A673 (cell line): ENCODE results near the gene CARMIL1. TPM values are rescaled to one million over a fixed set of nuclear protein-coding genes. Genes with fewer than 3 reads are reported as not detected.

Source experiments
- BruUV-seq: library from RNA; stranded (reverse); fragments of 400-500 nt; replicated peaks from 2 replicates; lab custom pipeline; 2021; lab: Mats Ljungman, UMichigan
- CTCF ChIA-PET: fragments of 300-600 bp; sonication (Branson Sonifier 250); formaldehyde crosslinking; loops from one replicate; lab custom pipeline; 2022; ENCODE audit warnings: antibody characterized with exemption; lab: Charles Lee
- POLR2A ChIA-PET: fragments of 300-600 bp; sonication (Branson Sonifier 250); formaldehyde crosslinking; loops from one replicate; lab custom pipeline; 2022; ENCODE audit warnings: antibody characterized with exemption; ENCODE audit not compliant: low non-redundant PET; lab: Charles Lee
- DNase-seq: peaks from one replicate; pipeline ENCODE4 v3.0.0-alpha.2; 2015; ENCODE audit warnings: low spot score
- H3K27ac ChIP-seq: fragments of 200-600 bp; sonication (generic); 2 replicates; pipeline ENCODE4 v1.5.1; 2016; ENCODE audit warnings: mixed run types, low read depth, mild to moderate bottlenecking, mixed read lengths, antibody characterized with exemption, low read length; ENCODE audit not compliant: poor library complexity, severe bottlenecking
- H3K27me3 ChIP-seq: fragments of 200-600 bp; sonication (generic); replicated peaks from 2 replicates; pipeline ENCODE4 v1.6.1; 2017; ENCODE audit warnings: mixed run types, low read depth, mild to moderate bottlenecking, mixed read lengths, antibody characterized with exemption, low read length; ENCODE audit not compliant: insufficient read depth, poor library complexity
- H3K36me3 ChIP-seq: fragments of 200-600 bp; sonication (generic); 2 replicates; pipeline ENCODE4 v1.6.1; 2016; ENCODE audit warnings: mixed run types, mild to moderate bottlenecking, mixed read lengths, antibody characterized with exemption, low read length; ENCODE audit not compliant: insufficient read depth, poor library complexity, severe bottlenecking
- H3K4me1 ChIP-seq: fragments of 200-600 bp; sonication (generic); 2 replicates; pipeline ENCODE4 v1.6.1; 2017; ENCODE audit warnings: mixed run types, mild to moderate bottlenecking, mixed read lengths, antibody characterized with exemption, low read length; ENCODE audit not compliant: insufficient read depth, poor library complexity, severe bottlenecking
- H3K4me3 ChIP-seq: fragments of 200-600 bp; sonication (generic); 2 replicates; pipeline ENCODE4 v1.5.1; 2016; ENCODE audit warnings: low read depth, mixed run types, mild to moderate bottlenecking, mixed read lengths, low read length; ENCODE audit not compliant: poor library complexity, severe bottlenecking
- H3K9me3 ChIP-seq: fragments of 200-600 bp; sonication (generic); 2 replicates; pipeline ENCODE4 v1.6.1; 2016; ENCODE audit warnings: mixed run types, low read depth, mild to moderate bottlenecking, mixed read lengths, antibody characterized with exemption, low read length; ENCODE audit not compliant: poor library complexity, severe bottlenecking
- CTCF ChIP-seq: fragments of 300-800, 200-600 bp; sonication (generic); conservative IDR thresholded peaks from 2 replicates; pipeline ENCODE4 v1.5.1; 2017; ENCODE audit warnings: low read depth, mild to moderate bottlenecking, antibody characterized with exemption, low read length, moderate library complexity, mixed read lengths
- EZH2 ChIP-seq: fragments of 200-600 bp; sonication (generic); IDR thresholded peaks from 2 replicates; pipeline ENCODE4 v1.6.1; 2017; ENCODE audit warnings: borderline replicate concordance, low read depth, mild to moderate bottlenecking, mixed read lengths, antibody characterized with exemption, low read length; ENCODE audit not compliant: poor library complexity, severe bottlenecking
- intact Hi-C: fragments of 100-400 bp; cut with micrococcal nuclease; formaldehyde crosslinking; loops from one replicate; pipeline ENCODE4 v1.10.0; 2022; ENCODE audit not compliant: unreplicated experiment
- total RNA-seq: library from RNA; stranded (reverse); gene quantifications from 2 replicates; pipeline ENCODE4 v1.2.3, GENCODE V29; 2021

Gene CARMIL1
- total RNA-seq, 1 experiment from 2014 or later, result 7.2 TPM

- no peak for TF ChIP-seq EZH2
- TF ChIP-seq CTCF, result no peak
- BruUV-seq, result no TSS peak
- CTCF ChIA-PET, result no interaction called here
- Histone ChIP-seq H3K4me1 (no peaks in the 10 kb centered on the region), H3K4me3 (no peak overlapping the region), H3K9me3 (no peaks in the 10 kb centered on the region), H3K27ac (no peak overlapping the region), H3K27me3 (no peaks in the 10 kb centered on the region), H3K36me3 (no peaks in the 10 kb centered on the region)
- intact Hi-C loops, result no loop called here
- POLR2A ChIA-PET, result no interaction called here
- no peak for DNase-seq
Measured at GRCh38 chr6:25619217-25619616, 340.0 kb downstream of the CARMIL1 start.

- no peak for TF ChIP-seq CTCF
- no peak for TF ChIP-seq EZH2
- ChIA-PET POLR2A (interaction anchor here (0.6 kb wide), 1 partner anchor 265 kb away, joined by 3 read pairs; no protein-coding TSS in a partner anchor), CTCF (no interaction called here)
- DNase-seq, result no peak
- H3K36me3 ChIP-seq, result no peaks in the 10 kb centered on the region
- no peak overlapping the region for H3K4me3 ChIP-seq
- no peaks in the 10 kb centered on the region for H3K4me1 ChIP-seq
- H3K27ac ChIP-seq, result no peak overlapping the region
- no TSS peak for BruUV-seq
- H3K9me3 ChIP-seq, result no peaks in the 10 kb centered on the region
- intact Hi-C loops, result no loop called here
- no peaks in the 10 kb centered on the region for H3K27me3 ChIP-seq
Measured at GRCh38 chr6:25620391-25620790, 341.2 kb downstream of the CARMIL1 start.

- H3K36me3 ChIP-seq, result no peaks in the 10 kb centered on the region
- POLR2A ChIA-PET, result no interaction called here
- no peak overlapping the region for H3K4me3 ChIP-seq
- no peaks in the 10 kb centered on the region for H3K9me3 ChIP-seq
- H3K27ac ChIP-seq, result no peak overlapping the region
- TF ChIP-seq EZH2, result no peak
- TF ChIP-seq CTCF, result no peak
- intact Hi-C loops, result no loop called here
- BruUV-seq, result no TSS peak
- CTCF ChIA-PET, result no interaction called here
- DNase-seq, result no peak
- H3K27me3 ChIP-seq, result no peaks in the 10 kb centered on the region
- H3K4me1 ChIP-seq, result no peaks in the 10 kb centered on the region
Measured at GRCh38 chr6:25623065-25623464, 343.9 kb downstream of the CARMIL1 start.
